ENCODE measurements around the gene PLCZ1. TPM values are rescaled to one million over a fixed set of nuclear protein-coding genes. Genes with fewer than 3 reads are reported as not detected.

PLCZ1 gene
- polyA plus RNA-seq, 12 donors, result 0.41 to 0.99 TPM; not detected in 10

Other genes starting within 250 kb of the PLCZ1 start
- gene CAPZA3, start 107 bp upstream of the PLCZ1 start, polyA plus RNA-seq (ENCODE audit: insufficient read length in 12 of 12), result under 1 TPM in 2 of 12 donors, not detected in 10; 0.22 to 0.57 TPM